OCI-LY3 (cell line): ENCODE measurements around the gene KLHDC7A.

Experiments
- H2AFZ ChIP-seq: fragments of 200-600, 300-600 bp; shearing (Covaris generic); 2 replicates; pipeline ENCODE4 v1.6.0; 2014; ENCODE audit warnings: antibody characterized with exemption, low read depth, low read length
- H3K27ac ChIP-seq: fragments of 200-600, 300-600 bp; sonication (generic); 2 replicates; pipeline ENCODE4 v1.5.1; 2014; ENCODE audit warnings: mild to moderate bottlenecking, low read length, moderate library complexity, mixed read lengths
- H3K27me3 ChIP-seq: fragments of 200-600, 300-600 bp; sonication (generic); 2 replicates; pipeline ENCODE4 v1.6.1; 2014; ENCODE audit warnings: low read depth, low read length, mixed read lengths
- H3K36me3 ChIP-seq: fragments of 200-600, 300-600 bp; sonication (generic); replicated peaks from 2 replicates; pipeline ENCODE3; 2014; ENCODE audit warnings: low read depth, low read length, mixed read lengths
- H3K4me1 ChIP-seq: fragments of 300-600, 200-600 bp; sonication (generic); 2 replicates; pipeline ENCODE4 v1.6.1; 2014; ENCODE audit warnings: low read length, mixed read lengths
- H3K4me2 ChIP-seq: fragments of 200-600, 300-600 bp; sonication (generic); 2 replicates; pipeline ENCODE4 v1.6.1; 2014; ENCODE audit warnings: low read length, mixed read lengths
- H3K4me3 ChIP-seq: fragments of 300-600, 200-600 bp; sonication (generic); 2 replicates; pipeline ENCODE4 v1.5.1; 2014; ENCODE audit warnings: antibody characterized with exemption, mild to moderate bottlenecking, low read length, moderate library complexity
- H3K79me2 ChIP-seq: fragments of 300-600, 200-600 bp; shearing (Covaris generic); 2 replicates; pipeline ENCODE4 v1.6.1; 2014; ENCODE audit warnings: mild to moderate bottlenecking, low read length, mixed read lengths
- H3K9ac ChIP-seq: fragments of 300-600, 200-600 bp; shearing (Covaris generic); 2 replicates; pipeline ENCODE4 v1.6.0; 2014; ENCODE audit warnings: mild to moderate bottlenecking, low read length, moderate library complexity
- H3K9me3 ChIP-seq: fragments of 200-600, 300-600 bp; shearing (Covaris generic); 2 replicates; pipeline ENCODE4 v1.6.1; 2014; ENCODE audit warnings: low read length, mixed read lengths; ENCODE audit not compliant: insufficient read depth
- H4K20me1 ChIP-seq: fragments of 200-600, 300-600 bp; sonication (generic); 2 replicates; pipeline ENCODE4 v1.6.1; 2016; ENCODE audit warnings: low read length, mixed read lengths; ENCODE audit not compliant: insufficient read depth
- EZH2phosphoT487 ChIP-seq: fragments of 200-600 bp; shearing (Covaris generic); IDR thresholded peaks from 2 replicates; pipeline ENCODE4 v1.6.1; 2018; ENCODE audit warnings: antibody characterized with exemption, mixed run types, low read depth
- TF ChIP-seq, protein P1 (sequence below): fragments of 200-600, 300-600 bp; sonication (generic); IDR thresholded peaks from 2 replicates; pipeline ENCODE4 v1.5.1; 2014; ENCODE audit warnings: antibody characterized with exemption, low read length, low read depth

The KLHDC7A gene

DNA sequence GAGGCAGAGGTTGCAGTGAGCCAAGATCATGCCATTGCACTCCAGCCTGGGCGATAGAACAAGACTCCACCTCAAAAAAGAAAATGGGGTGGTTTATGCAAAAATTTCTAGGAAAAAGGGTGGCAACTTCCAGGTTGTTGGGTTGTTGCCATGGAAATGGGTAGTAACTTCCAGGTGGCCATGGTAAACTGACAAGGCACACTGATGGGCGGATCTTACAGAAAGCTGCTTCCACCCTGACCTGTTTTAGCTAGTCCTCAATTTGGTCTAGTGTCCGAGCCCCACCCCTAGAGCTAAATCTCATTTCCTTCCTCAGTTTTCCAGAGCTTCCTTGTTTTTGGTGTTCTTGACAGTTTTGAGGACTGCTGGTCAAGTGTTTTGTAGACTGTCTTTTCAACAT, 13.6 kb downstream of the KLHDC7A start:
- H3K36me3 ChIP-seq, result no peaks in the 10 kb centered on the region
- H3K27ac ChIP-seq, result no peak overlapping the region
- no peaks in the 10 kb centered on the region for H3K4me1 ChIP-seq
- no peaks in the 10 kb centered on the region for H3K79me2 ChIP-seq
- H3K9ac ChIP-seq, result no peak overlapping the region
- H4K20me1 ChIP-seq, result no peaks in the 10 kb centered on the region
- H3K9me3 ChIP-seq, result no peaks in the 10 kb centered on the region
- no peak for TF ChIP-seq EZH2phosphoT487
- TF ChIP-seq, protein P1, sequence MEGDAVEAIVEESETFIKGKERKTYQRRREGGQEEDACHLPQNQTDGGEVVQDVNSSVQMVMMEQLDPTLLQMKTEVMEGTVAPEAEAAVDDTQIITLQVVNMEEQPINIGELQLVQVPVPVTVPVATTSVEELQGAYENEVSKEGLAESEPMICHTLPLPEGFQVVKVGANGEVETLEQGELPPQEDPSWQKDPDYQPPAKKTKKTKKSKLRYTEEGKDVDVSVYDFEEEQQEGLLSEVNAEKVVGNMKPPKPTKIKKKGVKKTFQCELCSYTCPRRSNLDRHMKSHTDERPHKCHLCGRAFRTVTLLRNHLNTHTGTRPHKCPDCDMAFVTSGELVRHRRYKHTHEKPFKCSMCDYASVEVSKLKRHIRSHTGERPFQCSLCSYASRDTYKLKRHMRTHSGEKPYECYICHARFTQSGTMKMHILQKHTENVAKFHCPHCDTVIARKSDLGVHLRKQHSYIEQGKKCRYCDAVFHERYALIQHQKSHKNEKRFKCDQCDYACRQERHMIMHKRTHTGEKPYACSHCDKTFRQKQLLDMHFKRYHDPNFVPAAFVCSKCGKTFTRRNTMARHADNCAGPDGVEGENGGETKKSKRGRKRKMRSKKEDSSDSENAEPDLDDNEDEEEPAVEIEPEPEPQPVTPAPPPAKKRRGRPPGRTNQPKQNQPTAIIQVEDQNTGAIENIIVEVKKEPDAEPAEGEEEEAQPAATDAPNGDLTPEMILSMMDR, result no peak
- no peak overlapping the region for H3K4me3 ChIP-seq
- H3K4me2 ChIP-seq, result no peak overlapping the region
- H2AFZ ChIP-seq, result no peak overlapping the region
- no peaks in the 10 kb centered on the region for H3K27me3 ChIP-seq

DNA sequence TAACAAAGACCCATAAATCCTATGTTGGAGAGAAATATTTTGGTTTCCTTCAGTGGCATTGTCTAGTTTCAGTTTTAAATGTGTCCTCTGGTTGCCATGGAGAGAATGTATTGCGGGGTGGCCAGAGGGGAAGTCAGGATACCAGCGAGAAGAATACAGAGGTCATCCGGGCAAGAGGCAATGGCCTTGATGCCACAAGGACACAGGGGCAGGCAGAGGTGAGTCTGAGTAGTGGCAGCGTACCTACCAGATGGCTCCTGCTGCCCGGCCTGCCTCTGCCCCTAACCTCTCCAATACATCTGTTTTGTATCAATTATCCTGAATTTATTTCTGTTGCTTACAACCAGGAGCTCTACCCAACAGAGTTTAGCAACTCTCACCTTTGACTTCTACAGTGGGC, 14.9 kb downstream of the KLHDC7A start:
- Histone ChIP-seq H3K79me2 (no peaks in the 10 kb centered on the region), H3K27me3 (no peaks in the 10 kb centered on the region), H4K20me1 (no peaks in the 10 kb centered on the region), H3K9me3 (no peaks in the 10 kb centered on the region), H3K4me1 (no peaks in the 10 kb centered on the region), H3K9ac (no peak overlapping the region), H3K36me3 (no peaks in the 10 kb centered on the region), H3K27ac (no peak overlapping the region), H3K4me3 (no peak overlapping the region), H2AFZ (no peak overlapping the region), H3K4me2 (no peak overlapping the region)
- TF ChIP-seq EZH2phosphoT487, result no peak
- TF ChIP-seq, protein P1, result no peak

GRCh38 chr1:18496056-18496455, 15.3 kb downstream of the KLHDC7A start:
- Histone ChIP-seq H3K4me3 (no peak overlapping the region), H2AFZ (no peak overlapping the region), H3K9me3 (no peaks in the 10 kb centered on the region), H3K27ac (no peak overlapping the region), H4K20me1 (no peaks in the 10 kb centered on the region), H3K4me2 (no peak overlapping the region), H3K79me2 (no peaks in the 10 kb centered on the region), H3K27me3 (no peaks in the 10 kb centered on the region), H3K36me3 (no peaks in the 10 kb centered on the region), H3K4me1 (no peaks in the 10 kb centered on the region), H3K9ac (no peak overlapping the region)
- TF ChIP-seq EZH2phosphoT487, result no peak
- TF ChIP-seq, protein P1, result no peak

DNA sequence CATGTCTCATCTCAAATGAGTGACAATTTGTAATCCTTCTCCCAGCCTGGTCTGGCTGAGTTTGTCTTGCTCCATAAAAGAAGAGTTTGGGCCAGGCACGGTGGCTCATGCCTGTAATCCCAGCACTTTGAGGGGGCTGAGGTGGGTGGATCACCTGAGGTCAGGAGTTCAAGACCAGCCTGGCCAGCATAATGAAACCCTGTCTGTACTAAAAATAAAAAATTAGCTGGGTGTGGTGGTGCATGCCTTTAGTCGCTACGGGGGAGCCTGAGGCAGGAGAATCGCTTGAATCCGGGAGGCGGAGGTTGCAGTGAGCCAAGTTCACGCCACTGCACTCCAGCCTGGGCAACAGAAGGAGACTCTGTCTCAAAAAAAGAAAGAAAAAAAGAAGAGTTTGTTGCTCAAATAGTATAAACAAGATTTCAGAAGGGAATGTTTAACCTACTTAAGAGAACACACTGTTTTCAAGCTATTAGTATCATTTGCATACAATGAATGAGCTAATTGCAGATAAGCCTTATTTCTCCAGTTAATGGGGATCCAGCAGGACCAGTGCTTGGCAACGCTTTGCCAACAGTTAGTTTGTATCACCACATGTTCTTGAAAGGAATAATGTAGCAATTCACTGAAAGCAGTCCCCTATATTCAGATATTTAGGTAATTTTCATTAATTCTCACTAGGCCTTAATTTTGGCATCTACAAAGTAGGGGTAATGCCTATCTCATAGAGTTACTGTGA, 15.9 kb downstream of the KLHDC7A start:
- Histone ChIP-seq H3K4me1 (no peaks in the 10 kb centered on the region), H3K27me3 (no peaks in the 10 kb centered on the region), H3K9ac (no peak overlapping the region), H3K79me2 (no peaks in the 10 kb centered on the region), H3K4me2 (no peak overlapping the region), H3K9me3 (no peaks in the 10 kb centered on the region), H4K20me1 (no peaks in the 10 kb centered on the region), H3K36me3 (no peaks in the 10 kb centered on the region), H2AFZ (no peak overlapping the region), H3K4me3 (no peak overlapping the region), H3K27ac (no peak overlapping the region)
- TF ChIP-seq, protein P1, result no peak
- no peak for TF ChIP-seq EZH2phosphoT487
